Heart left ventricle (tissue), 13 donors: ENCODE results near the gene ATP6V0E2.

Source experiments
- CTCF ChIP-seq, 12 donors: fragments of 200-600 bp; sonication (generic) in 4 of 12; IDR thresholded peaks; one replicate each; pipeline versions ENCODE4 v1.5.0 to v1.8.0; 2018 to 2022; ENCODE audit warnings: antibody characterized with exemption in 12 of 12, mild to moderate bottlenecking in 5 of 12
- POLR2A ChIP-seq, 2 donors: fragments of 450-650 bp; IDR thresholded peaks; one replicate each; pipeline ENCODE4 v1.6.1; 2017; ENCODE audit warnings: antibody characterized with exemption in 2 of 2, mild to moderate bottlenecking in 2 of 2, moderate library complexity in 2 of 2
- donor health status: ischemic (EF 13 %, LVEDD 7.1; RV severe dilation, severe dysfunction).
- donor health status: DM: no; HTN: yes; CAD: no.
- donor health status: DM: no; HTN: no; CAD: no.
- donor health status: ischemic (EF 25% LVEDD 6.9; RV normal size, moderate dysfunction).
- donor health status: ischemic (EF 25% LVEDD 5.7; RV mildly dilated, moderate dysfunction).
- donor health status: ischemic (EF 35%, LVEDD 5.7; RV mildly dilated, moderate dysfunction).
- donor health status: nonischemic (EF 11% LVEDD 7.7; RV severe dilation, severe dysfunction).
- donor health status: DM: yes; HTN: yes; CAD: no.
- donor health status: PGD.
- donor health status: ischemic (EF 29% LVEDD 5.4; RV normal size, mild dysfunction).
- donor health status: nonischemic (EF 23%, LVEDD 6.1; RV moderate dilation, normal function).

DNA sequence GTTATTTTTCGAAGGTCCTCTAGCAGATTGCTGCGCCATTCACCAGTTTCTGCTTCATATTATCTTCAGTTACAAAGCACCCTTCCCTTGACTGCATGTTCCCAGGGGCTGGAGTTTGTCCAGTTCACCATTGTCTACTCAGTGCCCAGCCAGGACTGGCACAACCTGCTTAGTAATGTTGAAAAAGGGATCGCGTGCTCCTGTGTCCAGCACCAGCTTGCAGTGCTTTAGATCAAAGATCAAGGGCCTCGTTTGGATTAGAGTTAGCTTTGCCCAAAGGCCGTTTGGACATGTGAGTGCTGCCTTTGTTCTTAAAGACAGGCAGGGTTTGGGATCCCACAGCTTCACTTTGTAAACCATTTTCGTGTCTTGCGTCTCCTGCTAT, 867 bp downstream of the ATP6V0E2 start:
- no peak for TF ChIP-seq CTCF (IDR thresholded peaks at IDR 0.05)
- TF ChIP-seq POLR2A (IDR thresholded peaks at IDR 0.05) = no peak
